Keratinocyte (primary cell): ENCODE data around the gene SFRP4. TPM values are rescaled to one million over a fixed set of nuclear protein-coding genes. Genes with fewer than 3 reads are reported as not detected.

ENCODE experiments used
- DNase-seq: peaks from one replicate; pipeline ENCODE4 v3.0.0-alpha.2; 2011; ENCODE audit warnings: low read depth, missing footprints, low spot score
- FAIRE-seq: peaks from 2 replicates; lab custom pipeline; 2011; peaks lifted over from hg19 to GRCh38; lab: Jason Lieb, UNC
- H2AFZ ChIP-seq: 2 replicates; pipeline ENCODE4 v1.6.0; 2012; ENCODE audit warnings: low read length, control low read depth, inconsistent platforms; ENCODE audit not compliant: control insufficient read depth
- H3K27ac ChIP-seq: 2 replicates; pipeline ENCODE4 v1.5.1; 2011; ENCODE audit warnings: low read length; ENCODE audit not compliant: control insufficient read depth, insufficient read depth
- H3K27me3 ChIP-seq: 3 replicates; pipeline ENCODE4 v1.6.0; 2011; ENCODE audit warnings: low read length; ENCODE audit not compliant: control insufficient read depth, insufficient read depth; ENCODE audit errors: extremely low read depth
- H3K36me3 ChIP-seq, 2 experiments: 2 replicates in 1 of 2; 3 replicates in 1 of 2; pipeline ENCODE4 v1.5.1; 2011; ENCODE audit warnings: low read length in 2 of 2, mild to moderate bottlenecking in 1 of 2; ENCODE audit not compliant: control insufficient read depth in 2 of 2, insufficient read depth in 2 of 2; ENCODE audit errors: extremely low read depth in 1 of 2
- H3K4me1 ChIP-seq: 3 replicates; pipeline ENCODE4 v1.5.1; 2011; ENCODE audit warnings: low read length; ENCODE audit not compliant: control insufficient read depth, insufficient read depth; ENCODE audit errors: extremely low read depth
- H3K4me2 ChIP-seq: 3 replicates; pipeline ENCODE4 v1.6.0; 2011; ENCODE audit warnings: low read depth, low read length; ENCODE audit not compliant: control insufficient read depth, insufficient read depth; ENCODE audit errors: extremely low read depth
- H3K4me3 ChIP-seq, 3 experiments: fragments of 200-600 bp in 1 of 3; sonication (generic) in 1 of 3; 2 replicates in 2 of 3; 3 replicates in 1 of 3; pipeline ENCODE4 v1.5.1; 2011 to 2016; ENCODE audit warnings: low read length in 3 of 3, mild to moderate bottlenecking in 3 of 3, control low read depth in 2 of 3, inconsistent platforms in 1 of 3, low read depth in 1 of 3, mixed read lengths in 1 of 3, mixed run types in 1 of 3, moderate library complexity in 1 of 3; ENCODE audit not compliant: control insufficient read depth in 2 of 3, insufficient read depth in 2 of 3; ENCODE audit errors: extremely low read depth in 1 of 3
- H3K79me2 ChIP-seq: 2 replicates; pipeline ENCODE4 v1.6.0; 2012; ENCODE audit warnings: low read length; ENCODE audit not compliant: control insufficient read depth, insufficient read depth
- H3K9ac ChIP-seq: 3 replicates; pipeline ENCODE4 v1.6.0; 2011; ENCODE audit warnings: low read length; ENCODE audit not compliant: control insufficient read depth, insufficient read depth; ENCODE audit errors: extremely low read depth
- H3K9me1 ChIP-seq: 3 replicates; pipeline ENCODE4 v1.6.0; 2011; ENCODE audit warnings: low read length; ENCODE audit not compliant: control insufficient read depth, insufficient read depth; ENCODE audit errors: extremely low read depth
- H3K9me3 ChIP-seq: 2 replicates; pipeline ENCODE4 v1.5.1; 2012; ENCODE audit warnings: low read depth, low read length; ENCODE audit not compliant: control insufficient read depth
- H4K20me1 ChIP-seq: 3 replicates; pipeline ENCODE4 v1.6.0; 2011; ENCODE audit warnings: low read length; ENCODE audit not compliant: control insufficient read depth, insufficient read depth; ENCODE audit errors: extremely low read depth
- EZH2 ChIP-seq: IDR thresholded peaks from one replicate; pipeline ENCODE4 v1.6.1; 2012; ENCODE audit warnings: inconsistent platforms, mild to moderate bottlenecking, low read length, moderate library complexity
- dilution Hi-C: fragments of 300-500 bp; cut with MboI; formaldehyde crosslinking; loops from one replicate; pipeline ENCODE4 v1.7.0; 2020; ENCODE audit warnings: low sequenced_read_pairs; ENCODE audit not compliant: extremely low pct_ligation_motif_present
- polyA plus RNA-seq, 5 experiments: library from polyadenylated mRNA; depleted of rRNA in 3 of 5; stranded (reverse) in 3 of 5; stranded (forward) in 1 of 5; unstranded in 1 of 5; fragments of >200 nt; gene quantifications; 1 replicate in 1 of 5; 2 replicates in 3 of 5; 3 replicates in 1 of 5; pipeline versions ENCODE4 v1.2.1 to v1.2.3, GENCODE V29; 2011 to 2012; ENCODE audit warnings: missing spikeins in 2 of 5, low read depth in 1 of 5, low replicate concordance in 1 of 5
- TF ChIP-seq, protein P1 (sequence below), 3 experiments: IDR thresholded peaks in 1 of 3; conservative IDR thresholded peaks in 1 of 3; optimal IDR thresholded peaks in 1 of 3; 2 replicates in 2 of 3; 3 replicates in 1 of 3; pipeline versions ENCODE3 to v1.5.1; 2011; ENCODE audit warnings: low read length in 3 of 3, mild to moderate bottlenecking in 3 of 3, moderate library complexity in 2 of 3, control low read depth in 1 of 3, inconsistent platforms in 1 of 3; ENCODE audit not compliant: insufficient read depth in 2 of 3; ENCODE audit errors: extremely low read depth in 1 of 3

SFRP4 gene
- polyA plus RNA-seq, 1 donor (not counting 4 experiments of a cell fraction or from before 2014, with no cell fraction given), result not detected

DNA sequence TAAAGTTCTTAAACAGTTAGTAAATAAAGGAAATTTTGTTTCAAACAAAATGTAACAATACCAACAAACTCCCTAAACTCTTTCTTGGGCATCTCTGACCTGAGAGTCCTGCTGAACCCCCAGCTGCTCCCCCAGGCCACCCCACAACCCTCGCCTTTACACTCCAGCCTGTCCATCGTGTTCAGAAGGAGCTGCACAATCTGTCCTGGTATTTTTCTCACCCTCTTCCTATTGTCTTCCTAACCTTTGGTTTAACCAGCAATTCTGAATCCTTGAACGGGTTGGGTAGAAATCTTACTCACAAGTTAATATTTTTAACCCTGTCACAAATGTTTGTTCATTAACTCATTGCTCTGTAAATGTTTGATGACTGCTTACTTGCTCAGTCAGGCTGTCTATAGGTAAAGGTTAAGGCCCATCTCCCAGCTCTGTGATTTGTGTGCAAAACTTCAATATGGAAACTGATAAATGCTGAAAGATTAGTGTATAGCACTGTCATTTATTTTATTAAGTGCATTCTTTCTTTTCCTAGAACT is 16.8 kb downstream of the SFRP4 start:
- DNase-seq (no peak), FAIRE-seq (no peak)
- Histone ChIP-seq H3K36me3 (no peaks in the 10 kb centered on the region), H3K27me3 (no peaks in the 10 kb centered on the region), H3K9ac (no peak overlapping the region), H2AFZ (no peak overlapping the region), H4K20me1 (no peaks in the 10 kb centered on the region), H3K4me2 (no peak overlapping the region), H3K9me3 (no peaks in the 10 kb centered on the region), H3K79me2 (no peaks in the 10 kb centered on the region), H3K4me1 (no peaks in the 10 kb centered on the region), H3K27ac (no peak overlapping the region), H3K4me3 (no peak overlapping the region), H3K9me1 (no peaks in the 10 kb centered on the region)
- TF ChIP-seq EZH2, result no peak
- TF ChIP-seq, protein P1, sequence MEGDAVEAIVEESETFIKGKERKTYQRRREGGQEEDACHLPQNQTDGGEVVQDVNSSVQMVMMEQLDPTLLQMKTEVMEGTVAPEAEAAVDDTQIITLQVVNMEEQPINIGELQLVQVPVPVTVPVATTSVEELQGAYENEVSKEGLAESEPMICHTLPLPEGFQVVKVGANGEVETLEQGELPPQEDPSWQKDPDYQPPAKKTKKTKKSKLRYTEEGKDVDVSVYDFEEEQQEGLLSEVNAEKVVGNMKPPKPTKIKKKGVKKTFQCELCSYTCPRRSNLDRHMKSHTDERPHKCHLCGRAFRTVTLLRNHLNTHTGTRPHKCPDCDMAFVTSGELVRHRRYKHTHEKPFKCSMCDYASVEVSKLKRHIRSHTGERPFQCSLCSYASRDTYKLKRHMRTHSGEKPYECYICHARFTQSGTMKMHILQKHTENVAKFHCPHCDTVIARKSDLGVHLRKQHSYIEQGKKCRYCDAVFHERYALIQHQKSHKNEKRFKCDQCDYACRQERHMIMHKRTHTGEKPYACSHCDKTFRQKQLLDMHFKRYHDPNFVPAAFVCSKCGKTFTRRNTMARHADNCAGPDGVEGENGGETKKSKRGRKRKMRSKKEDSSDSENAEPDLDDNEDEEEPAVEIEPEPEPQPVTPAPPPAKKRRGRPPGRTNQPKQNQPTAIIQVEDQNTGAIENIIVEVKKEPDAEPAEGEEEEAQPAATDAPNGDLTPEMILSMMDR (optimal IDR thresholded peaks at IDR 0.05 in 1 of 3, IDR thresholded peaks at IDR 0.05 in 1 of 3, conservative IDR thresholded peaks at IDR 0.05 in 1 of 3; ENCODE audit: extremely low read depth in 1 of 3, insufficient read depth in 2 of 3, low read length in 3 of 3), result no peak
- dilution Hi-C loops, result no loop called here

DNA sequence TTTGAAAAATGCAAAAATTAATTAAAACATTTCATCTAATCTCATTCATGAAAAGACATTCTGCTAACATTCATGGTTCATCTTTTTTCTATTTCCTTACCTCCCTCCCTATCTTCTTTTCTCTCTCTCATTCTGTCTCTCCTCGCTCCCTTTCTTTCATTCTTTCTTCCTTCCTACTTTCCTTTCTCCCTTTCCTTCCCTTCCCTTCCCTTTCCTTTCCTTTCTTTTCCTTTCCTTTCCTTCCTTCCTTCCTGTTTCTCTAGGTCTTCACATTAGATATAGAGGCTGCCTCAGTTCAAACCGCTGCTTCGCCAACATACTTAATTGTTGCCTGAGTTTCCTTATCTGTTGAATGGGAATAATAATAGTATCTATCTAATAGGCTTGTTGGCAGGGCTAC is 21.9 kb downstream of the SFRP4 start:
- DNase-seq, result no peak
- dilution Hi-C loops, result no loop called here
- Histone ChIP-seq H3K4me2 (no peak overlapping the region), H3K9ac (no peak overlapping the region), H3K27ac (no peak overlapping the region), H3K36me3 (no peaks in the 10 kb centered on the region), H4K20me1 (no peaks in the 10 kb centered on the region), H2AFZ (no peak overlapping the region), H3K27me3 (no peaks in the 10 kb centered on the region), H3K9me1 (no peaks in the 10 kb centered on the region), H3K4me3 (no peak overlapping the region), H3K9me3 (no peaks in the 10 kb centered on the region), H3K4me1 (no peaks in the 10 kb centered on the region), H3K79me2 (no peaks in the 10 kb centered on the region)
- FAIRE-seq, result no peak
- TF ChIP-seq EZH2, result no peak
- TF ChIP-seq, protein P1 (optimal IDR thresholded peaks at IDR 0.05 in 1 of 3, IDR thresholded peaks at IDR 0.05 in 1 of 3, conservative IDR thresholded peaks at IDR 0.05 in 1 of 3; ENCODE audit: extremely low read depth in 1 of 3, insufficient read depth in 2 of 3, low read length in 3 of 3), result no peak
